CD4-positive, alpha-beta T cell treated with Interferon gamma for 1 hour (primary cell): ENCODE data around the gene CRTAC1.
"Not testable (repeated sequence)": the region's sequence is repeated elsewhere in the genome, so short reads cannot be mapped to it uniquely, and the experiment has no call there.

Experiments used
- DNase-seq: peaks from one replicate; pipeline ENCODE4 v3.0.0-alpha.2; 2020

CRTAC1 gene

DNA sequence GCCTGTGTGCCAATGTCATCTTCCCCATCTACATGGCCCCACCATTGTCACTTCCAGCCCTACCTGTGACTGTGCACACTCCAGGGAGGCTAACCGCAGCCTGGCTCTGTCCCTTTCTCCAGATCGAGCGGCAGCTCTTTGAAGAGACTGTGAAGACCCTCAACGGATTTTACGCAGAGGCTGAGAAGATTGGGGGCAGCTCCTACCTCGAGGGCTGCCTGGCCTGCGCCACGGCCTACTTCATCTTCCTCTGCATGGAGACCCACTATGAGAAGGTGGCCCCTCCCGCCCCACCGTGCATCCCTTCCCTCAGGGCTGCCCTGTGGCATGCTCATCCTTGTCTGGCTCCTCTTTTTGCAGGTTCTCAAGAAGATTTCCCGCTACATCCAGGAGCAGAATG lies 166.6 kb downstream of the CRTAC1 start:
- DNase-seq: no peak

DNA sequence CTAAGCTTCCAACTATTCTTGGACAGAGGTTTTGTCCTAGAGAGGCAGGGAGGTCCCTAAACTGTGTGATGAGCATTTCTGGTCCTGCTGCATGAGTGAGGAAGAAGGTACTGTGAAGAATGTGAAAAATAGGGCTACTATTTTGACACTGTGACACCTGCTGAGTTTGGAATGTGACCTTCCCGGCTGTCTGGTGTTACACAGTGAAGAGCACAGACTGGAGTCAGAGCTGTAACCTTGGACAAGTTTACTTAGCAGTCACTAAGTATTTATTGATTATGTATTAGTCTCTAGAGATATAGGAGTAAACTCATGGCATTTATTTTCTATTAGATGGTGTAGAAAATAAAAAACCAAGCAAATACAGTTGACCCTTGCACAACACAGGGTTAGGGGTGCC lies 168.5 kb downstream of the CRTAC1 start:
- DNase-seq: no peak

DNA sequence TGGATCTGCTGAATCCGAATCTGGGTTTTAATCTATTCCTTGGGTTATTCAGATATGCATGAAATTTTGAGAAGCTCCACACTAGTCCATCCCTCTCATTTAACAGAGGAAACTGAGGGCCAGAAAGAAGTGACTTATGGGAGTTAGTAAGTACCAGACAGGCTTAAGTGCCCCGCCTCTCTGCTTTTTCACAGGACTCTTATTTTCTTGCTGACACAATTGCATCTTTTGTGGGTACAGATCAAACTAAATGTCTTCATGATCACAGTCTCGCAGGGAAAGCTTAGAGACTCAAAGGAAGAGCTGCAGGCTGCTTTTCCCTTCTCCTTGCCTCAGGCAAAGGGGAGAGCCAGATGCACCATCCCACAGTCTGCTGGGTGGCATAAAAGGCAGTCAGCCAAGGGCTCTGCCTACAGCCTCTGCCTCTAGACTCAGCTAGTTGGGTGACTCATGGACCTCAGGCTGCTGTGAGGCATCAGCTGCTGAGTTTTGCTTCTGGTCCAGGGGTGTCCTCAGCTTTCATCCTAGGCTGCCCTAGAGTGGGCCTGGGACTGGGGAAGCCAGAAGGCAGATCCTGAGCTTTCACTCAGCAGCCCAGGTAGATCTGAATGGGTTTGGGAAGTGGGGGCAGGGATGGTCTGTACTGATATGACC lies 169.2 kb downstream of the CRTAC1 start:
- no peak for DNase-seq

DNA sequence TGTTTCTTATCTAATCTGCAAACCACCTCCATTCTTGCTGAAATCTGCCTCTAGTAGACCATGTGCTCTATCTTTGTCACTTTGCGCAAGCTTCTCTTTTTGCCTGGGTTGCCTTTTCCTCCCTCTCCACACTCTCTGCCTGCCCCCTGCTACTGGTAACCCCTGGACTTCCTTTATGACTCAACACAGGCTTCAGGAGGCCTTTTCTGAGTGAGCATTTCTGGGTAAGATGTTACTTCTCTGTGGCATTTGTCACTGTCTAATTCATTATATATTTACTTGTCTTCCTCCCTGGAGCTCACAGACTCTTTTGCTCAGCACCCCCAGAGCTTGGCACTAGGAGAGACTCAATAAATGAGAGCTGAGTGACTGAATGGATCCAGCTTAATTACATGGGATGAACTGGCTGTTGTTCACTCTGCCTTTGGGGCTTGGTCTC lies 172.4 kb downstream of the CRTAC1 start:
- no peak for DNase-seq

DNA sequence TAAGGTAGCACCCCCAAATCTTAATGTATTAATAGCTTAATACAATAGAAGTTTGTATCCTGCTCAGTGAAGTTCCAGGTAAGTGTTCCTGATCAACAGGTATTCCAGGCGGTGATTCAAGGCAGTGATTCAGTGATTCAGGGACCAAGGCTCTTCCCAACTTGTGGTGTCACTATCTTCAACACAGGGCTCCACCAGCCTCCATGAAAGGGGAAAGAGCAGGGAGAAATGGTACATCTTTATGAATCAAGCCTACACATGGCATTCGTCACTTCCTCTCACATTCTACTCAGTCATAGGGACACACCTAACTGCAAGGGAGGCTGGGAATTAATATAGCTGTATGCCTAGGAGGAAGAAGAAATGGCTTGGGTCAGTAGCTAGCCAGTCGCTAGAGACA lies 175.7 kb downstream of the CRTAC1 start:
- no peak for DNase-seq

DNA sequence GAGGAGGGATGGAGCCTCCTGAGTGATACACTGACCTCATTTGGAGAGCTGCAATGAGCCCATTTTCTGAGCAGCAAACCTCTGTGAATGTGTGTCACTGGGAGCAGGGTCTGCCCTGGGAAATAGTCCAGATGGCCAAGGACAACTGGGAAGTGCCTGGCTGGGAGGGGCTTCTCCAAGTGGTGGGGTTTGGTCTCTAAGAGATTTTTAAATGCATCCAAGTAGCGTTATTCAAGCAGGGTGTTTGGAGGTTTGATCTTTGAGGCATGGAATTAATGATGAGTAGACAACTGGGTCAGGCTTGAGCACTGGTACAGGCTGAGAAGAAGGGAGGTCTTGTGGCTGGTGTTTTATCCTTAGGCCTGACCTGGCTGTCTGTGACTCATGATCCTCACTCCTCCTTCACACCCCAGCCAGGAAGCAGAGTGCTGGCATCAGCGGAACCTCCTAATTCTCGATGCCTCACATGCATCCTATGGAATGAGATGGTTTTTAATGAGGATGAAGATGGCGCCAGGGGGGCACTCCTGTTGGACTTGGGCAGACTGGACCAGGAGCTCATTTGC lies 177.5 kb downstream of the CRTAC1 start:
- no peak for DNase-seq

DNA sequence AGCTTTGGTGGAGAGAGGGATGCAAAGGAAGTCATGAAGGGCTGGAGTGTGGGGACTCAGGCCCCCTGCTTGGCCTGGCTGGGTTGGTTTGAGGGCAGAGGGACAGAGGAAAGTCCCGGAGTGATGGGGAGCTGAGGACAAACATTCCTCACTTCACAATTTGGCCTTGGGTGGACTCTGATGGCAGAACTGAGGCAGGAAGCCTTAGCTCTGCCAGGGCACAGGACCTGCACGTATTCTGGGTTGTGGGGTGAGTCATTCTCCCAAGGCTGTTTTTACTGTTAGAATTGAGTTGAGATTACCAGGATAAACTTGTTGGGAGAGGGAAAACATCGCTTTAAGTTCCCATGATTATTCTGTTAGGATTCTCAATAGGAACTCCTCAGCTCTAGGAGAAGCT lies 178.1 kb downstream of the CRTAC1 start:
- DNase-seq: no peak

DNA sequence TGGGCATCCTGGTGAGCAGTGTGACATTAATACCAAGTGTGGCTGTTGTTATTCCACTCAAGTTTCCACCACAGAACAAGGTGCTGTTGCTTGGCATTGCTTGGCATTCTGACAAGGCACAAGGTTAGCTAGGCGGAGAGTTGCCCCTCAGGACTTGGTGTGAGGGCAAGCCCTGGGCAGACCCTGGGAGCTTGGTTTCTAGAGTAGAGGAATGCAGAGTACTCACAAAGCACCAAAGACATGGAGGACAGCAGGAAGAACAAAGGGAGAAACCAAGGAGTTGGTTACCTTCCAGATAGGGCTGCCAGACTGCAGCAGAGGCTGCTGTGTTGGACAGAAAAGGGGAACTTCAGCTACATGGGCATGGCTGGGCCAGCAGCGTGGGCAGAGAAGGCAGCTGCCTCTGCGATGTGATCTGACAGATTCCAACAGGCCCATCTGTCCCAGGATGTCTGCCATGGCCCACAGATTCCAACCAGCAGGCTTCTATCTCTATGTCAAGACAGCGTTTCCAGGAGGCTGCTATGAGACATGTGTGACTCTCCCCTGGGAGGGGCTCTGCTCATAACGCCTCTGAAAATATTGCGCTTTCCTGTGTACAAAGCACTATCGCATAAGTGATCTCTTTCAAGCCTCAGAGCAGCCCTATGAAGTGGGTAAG lies 178.9 kb downstream of the CRTAC1 start:
- DNase-seq: no peak

DNA sequence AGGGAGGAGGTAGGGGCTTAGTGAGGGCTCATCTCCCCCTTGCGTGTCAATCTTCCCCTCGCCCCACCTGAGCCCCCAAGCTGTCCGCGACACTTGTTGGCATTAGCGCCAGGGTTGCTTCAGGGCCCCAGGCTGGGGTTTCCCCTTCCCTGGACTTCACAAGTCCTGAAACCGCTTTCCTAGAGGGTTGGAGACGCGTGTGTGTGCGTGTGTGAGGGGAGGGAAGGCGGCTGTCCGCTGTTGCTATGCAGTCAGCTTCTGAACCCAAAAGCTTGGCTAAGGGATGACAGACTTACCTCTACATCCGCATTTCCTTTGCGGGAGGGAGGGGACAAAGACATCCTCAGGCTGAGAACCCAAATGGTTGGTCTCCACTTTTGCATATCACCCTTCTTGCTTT lies 180.0 kb downstream of the CRTAC1 start:
- DNase-seq: no peak

DNA sequence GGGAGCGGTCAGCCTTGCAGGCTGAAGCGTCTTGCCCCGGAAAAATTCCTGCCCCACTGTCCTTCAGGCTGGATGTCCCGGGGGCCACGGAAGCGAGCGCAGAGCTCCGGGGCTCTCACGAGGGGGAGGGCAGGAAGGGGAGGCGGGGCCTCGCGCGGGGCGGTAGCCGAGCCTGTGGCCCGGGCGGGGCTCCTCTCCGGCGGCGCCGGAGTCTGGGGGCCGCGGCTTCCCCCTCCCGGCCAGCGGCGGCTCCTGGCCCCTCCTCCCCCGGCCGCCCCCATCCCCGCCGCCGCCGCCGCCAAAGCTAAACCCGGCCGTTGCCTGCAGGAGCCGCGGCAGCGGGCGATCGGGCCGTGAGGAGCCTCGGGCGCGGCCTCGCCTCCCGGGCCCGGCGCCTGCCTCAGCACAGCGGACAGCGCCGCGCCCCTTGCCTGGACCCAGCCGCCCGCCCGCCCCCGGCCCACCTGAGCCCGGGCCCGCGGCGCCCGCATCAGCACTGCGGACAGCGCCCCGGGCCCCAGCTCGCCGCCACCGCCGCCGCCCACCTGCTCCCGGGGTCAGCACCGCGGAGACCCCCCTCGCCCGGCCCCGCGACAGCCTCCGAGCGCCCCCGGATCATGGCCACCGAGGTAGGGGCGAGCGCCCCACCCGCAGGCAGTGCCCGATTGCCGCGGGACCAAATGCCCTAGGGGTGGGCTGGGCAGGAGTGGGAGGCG lies 180.6 kb downstream of the CRTAC1 start, which contains the start of gene GOLGA7B:
GOLGA7B (plus strand) TSS at position 157 of the 716 bp plus-strand sequence; CDS start at position 618, 461 bp downstream.
- peak; percentile 36 for DNase-seq

DNA sequence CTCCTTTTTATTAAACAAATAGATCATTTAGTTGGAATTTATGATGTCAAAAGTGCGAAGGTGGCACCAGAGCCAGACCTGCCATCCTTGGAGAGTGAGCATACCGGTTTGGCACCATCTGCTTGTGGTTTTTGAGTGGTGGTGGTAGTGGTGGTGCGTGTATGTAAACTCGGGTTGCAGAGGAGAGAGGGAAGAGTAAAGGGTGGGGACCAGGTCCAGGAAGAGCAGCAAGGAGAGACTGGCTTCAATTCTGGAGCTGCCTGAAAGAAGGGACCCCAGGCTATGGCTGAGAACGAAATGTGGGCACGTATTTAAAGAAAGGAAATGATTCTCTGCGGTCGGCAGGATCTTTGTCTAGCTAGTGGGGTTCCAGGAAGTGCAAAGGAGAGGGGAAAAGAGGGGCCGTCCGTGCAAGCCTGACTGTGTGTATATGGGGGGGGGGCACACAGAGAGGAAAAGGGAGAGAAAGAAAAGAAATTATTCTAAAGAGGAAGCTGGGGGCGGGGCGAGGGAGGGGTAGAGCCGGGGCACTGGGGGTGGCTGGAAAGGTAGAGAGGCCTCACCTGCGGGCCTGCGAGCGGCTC lies 181.2 kb downstream of the CRTAC1 start:
- DNase-seq: no peak

DNA sequence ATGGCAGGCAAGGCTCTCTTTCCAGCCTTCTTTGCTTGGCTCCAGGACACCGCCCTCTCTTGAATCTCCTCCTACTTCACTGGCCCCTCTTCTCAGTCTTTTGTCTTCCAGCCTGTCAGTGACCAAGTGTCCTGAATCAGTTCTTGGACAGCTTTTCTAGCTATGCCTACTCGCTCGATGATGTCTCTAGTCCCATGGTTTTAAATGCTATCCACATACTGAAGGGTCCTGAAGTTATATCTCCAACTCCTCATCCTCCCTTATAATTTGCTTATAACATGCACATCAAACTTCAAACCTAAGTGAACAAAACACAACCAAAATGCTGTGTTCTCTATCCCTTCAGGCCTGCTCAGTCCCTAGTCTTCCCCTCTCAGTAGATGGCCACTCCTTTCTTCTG lies 185.7 kb downstream of the CRTAC1 start:
- DNase-seq: no peak

DNA sequence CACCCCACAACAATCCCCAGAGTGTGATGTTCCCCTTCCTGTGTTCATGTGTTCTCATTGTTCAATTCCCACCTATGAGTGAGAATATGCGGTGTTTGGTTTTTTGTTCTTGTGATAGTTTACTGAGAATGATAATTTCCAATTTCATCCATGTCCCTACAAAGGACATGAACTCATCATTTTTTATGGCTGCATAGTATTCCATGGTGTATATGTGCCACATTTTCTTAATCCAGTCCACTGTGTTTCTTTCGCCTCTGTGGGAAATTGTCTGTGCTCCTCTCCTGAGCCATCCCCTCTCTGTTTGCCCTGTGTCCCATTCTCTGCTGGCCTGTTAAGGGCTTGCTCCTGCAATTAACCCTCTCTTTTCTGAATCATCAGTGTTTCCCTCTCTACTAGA lies 186.4 kb downstream of the CRTAC1 start:
- DNase-seq: not testable (repeated sequence)

DNA sequence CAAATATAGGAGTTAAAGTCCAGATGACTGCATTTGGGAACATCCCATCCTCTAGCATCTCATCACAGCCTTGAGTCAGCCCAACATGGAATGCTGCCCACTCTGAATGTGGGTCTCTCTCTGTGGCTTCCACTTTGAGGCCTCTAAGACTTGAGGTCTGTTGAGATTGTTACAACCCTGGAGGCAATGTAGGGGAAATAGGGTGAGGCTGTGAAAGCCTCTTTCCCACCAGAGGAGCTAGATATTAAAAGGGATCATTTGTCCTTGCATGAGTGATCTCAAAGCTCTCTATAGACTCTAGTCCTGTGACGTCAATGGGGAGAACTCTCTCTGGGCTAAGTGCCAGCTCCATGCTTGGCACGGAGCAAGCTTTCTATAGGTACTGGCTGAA lies 187.1 kb downstream of the CRTAC1 start:
- DNase-seq: no peak

DNA sequence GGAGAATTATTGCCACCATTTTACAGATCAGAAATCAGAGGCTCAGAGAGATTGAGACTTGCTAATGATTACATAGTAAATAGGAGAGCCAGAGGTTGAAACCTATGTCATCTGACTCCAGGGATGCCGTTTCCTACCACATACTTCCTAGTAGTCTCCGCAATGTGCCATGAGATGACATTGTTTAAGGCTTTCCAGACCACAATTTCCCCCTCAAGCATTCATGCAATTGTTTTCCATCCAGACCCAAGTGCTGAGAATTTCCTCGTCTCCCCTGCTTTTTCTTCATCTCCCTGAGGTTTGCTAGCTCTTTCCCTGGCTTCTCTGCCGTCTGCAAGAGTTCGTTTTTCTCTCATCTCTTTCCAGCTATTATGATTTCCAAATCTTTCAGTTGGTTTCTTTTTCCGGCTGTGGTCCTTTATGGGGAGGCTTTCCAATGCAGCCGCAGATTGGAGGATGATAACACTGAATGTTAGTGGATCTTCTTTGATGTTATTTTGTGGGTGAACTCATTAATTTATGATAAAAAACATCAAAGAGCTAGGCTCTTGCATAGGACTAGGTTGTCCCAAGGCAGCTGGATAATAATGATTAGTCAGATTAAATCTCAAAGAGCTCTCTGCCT lies 187.7 kb downstream of the CRTAC1 start:
- DNase-seq: no peak

DNA sequence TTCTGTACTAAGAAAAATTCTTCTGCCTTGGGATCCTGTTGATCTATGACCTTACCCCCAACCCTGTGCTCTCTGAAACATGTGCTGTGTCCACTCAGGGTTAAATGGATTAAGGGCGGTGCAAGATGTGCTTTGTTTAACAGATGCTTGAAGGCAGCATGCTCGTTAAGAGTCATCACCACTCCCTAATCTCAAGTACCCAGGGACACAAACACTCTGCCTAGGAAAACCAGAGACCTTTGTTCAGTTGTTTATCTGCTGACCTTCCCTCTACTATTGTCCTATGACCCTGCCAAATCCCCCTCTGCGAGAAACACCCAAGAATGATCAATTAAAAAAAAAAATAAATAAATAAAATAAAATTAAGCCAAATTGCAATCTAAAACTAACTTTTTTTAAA lies 188.3 kb downstream of the CRTAC1 start:
- DNase-seq: not testable (repeated sequence)

DNA sequence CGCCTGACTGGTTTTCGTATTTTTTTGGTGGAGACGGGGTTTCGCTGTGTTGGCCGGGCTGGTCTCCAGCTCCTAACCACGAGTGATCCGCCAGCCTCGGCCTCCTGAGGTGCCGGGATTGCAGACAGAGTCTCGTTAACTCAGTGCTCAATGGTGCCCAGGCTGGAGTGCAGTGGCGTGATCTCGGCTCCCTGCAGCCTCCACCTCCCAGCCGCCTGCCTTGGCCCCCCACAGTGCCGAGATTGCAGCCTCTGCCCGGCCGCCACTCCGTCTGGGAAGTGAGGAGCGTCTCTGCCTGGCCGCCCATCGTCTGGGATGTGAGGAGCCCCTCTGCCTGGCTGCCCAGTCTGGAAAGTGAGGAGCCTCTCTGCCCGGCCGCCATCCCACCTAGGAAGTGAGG lies 189.3 kb downstream of the CRTAC1 start:
- not testable (repeated sequence) for DNase-seq

DNA sequence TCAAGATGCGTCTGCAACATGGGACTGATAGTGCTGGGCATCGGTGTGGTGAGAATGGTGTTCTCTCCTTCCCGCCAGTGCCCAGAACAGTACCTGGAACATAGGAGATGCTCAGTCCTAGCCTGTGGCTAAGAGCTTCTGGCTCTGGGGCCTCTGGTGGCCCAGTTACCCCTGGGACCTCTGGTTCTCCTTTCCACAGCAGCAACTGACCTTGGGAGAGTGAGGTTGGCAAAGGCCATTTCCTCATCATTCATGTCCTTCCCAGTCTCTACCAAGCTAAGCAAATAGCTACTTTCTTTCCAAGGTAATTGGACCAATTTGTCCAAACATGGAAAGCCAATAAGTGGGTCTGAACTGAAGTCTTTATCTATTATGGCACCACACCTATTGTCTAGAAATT lies 192.3 kb downstream of the CRTAC1 start:
- no peak for DNase-seq

DNA sequence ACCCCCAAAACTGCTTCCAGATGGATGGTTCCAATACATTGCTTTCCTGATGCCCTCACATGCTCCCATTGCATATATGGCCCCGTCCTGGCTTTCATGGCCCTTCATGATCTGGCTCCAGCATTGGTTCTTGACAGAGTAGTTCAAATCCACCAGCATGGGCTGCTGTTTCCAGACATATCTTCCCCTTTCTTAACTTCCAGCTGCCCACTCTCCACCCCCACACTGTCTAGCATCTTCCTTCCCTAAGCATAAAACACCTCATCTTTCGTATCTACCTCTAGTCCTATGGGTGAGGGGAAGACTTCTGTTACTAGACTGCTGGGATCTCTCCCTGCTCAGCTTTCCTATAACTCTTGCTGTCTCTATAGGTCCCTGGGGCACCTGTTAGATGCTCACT lies 194.0 kb downstream of the CRTAC1 start:
- DNase-seq: no peak

DNA sequence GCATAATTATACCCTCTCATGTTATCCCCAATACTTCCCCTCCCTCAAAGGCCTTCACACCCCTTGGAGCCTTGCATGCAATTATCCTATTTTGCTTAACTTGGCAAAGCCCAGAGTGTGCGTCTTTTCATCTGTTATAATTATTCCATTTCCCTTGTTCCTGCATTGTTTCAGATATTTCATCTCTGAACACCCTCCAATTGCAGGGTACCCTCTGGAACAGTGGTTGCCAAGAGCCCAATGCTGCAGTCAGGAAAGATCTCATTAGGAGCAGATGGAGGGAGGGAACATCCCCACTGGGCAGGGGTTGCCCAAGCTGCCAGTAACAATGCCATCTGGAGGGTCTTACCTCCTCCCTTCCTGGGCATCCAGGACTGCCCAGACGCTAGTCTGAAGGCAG lies 199.2 kb downstream of the CRTAC1 start:
- no peak for DNase-seq

DNA sequence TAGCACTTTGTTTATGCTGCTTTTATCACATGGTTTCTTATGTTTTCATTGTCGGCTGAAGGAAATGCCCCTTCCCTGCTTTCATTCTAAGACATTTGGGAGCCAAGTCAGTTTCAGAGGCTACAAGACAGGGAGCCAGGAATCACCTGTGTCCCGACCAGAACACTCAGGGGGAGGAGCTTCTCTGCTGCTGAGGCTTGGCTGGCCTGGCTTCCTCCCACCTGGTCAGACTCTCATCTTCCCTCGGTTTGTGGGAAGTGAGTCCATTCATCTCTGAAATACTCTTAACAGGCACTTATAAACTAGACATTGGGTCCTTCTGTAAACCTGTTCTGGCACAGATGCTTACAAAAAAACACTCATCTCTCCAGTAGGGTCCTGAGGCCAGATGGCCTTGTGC lies 200.4 kb downstream of the CRTAC1 start:
- no peak for DNase-seq

DNA sequence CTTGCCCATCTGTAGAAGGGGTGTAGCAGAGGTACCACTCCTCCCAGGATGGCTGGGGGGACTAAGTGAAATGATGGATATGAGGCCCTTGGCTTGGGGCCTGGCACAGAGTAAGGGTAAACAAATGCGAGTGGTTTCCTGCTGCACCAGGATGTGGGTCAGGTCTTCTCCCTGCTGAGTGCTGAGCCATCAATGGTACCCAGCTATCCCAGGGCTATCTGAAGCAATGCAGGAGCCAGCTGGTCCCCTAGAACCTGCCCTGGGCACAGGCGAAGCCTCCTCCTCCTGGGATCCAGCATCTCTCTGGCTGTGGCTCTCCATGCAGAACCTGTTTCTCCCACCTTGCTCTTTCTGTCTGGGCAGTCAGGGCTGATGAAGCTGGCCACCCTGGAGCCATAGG lies 201.7 kb downstream of the CRTAC1 start:
- no peak for DNase-seq

DNA sequence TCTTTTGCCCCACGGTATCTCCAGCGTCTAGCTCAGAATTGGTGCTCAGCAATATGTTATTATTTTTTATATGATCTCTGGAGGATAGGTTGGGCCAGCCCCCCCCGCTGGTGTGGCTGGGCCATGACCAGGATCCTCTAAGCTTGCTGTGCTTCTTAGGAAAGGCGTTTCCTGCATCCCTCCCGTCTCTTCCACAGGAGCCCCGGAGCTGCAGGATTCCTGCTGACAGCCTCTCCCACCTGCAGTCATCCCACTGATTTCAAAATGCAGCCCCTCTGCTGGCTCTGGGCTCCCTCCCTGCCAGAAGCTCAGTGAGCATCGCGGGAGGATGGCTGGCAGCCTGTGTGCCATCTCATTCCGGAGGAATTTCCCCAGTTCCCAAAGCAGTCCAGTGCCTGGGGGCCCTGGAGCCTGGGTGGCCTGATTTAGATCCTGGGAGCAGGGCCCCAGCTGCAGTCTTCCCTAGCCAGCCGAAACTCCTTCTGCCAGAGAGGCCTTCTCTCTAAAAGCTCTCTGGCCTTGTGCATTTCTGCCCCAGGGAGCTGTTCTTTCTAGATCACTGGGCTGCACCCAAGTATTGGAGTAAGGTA lies 202.6 kb downstream of the CRTAC1 start:
- DNase-seq: no peak
